Peyer's patch (tissue), 4 donors: ENCODE results near the gene TIAM2.

Source experiments
- CTCF ChIP-seq, 6 experiments: fragments of 450-650 bp in 4 of 6; fragments of 200-600 bp in 2 of 6; sonication (generic) in 1 of 6; IDR thresholded peaks; one replicate each; pipeline ENCODE4 v1.5.1; 2017 to 2019; ENCODE audit warnings: antibody characterized with exemption in 6 of 6, mild to moderate bottlenecking in 3 of 6, moderate library complexity in 1 of 6
- POLR2A ChIP-seq, 2 donors: fragments of 450-650 bp; IDR thresholded peaks; one replicate each; pipeline ENCODE4 v1.5.1; 2017; ENCODE audit warnings: antibody characterized with exemption in 2 of 2, mild to moderate bottlenecking in 2 of 2, moderate library complexity in 2 of 2

- TF ChIP-seq CTCF (IDR thresholded peaks at IDR 0.05): no peak
- TF ChIP-seq POLR2A (IDR thresholded peaks at IDR 0.05): no peak
Measured at GRCh38 chr6:155247618-155248007, 252.5 kb downstream of the TIAM2 start.
